GM23248 (cell line): ENCODE measurements around the gene ARHGEF38.

Source experiments
- EZH2 ChIP-seq: fragments of 200-600 bp; sonication (generic); IDR thresholded peaks from 2 replicates; pipeline ENCODE4 v1.6.1; 2018; ENCODE audit warnings: antibody characterized with exemption, mild to moderate bottlenecking; ENCODE audit not compliant: insufficient read depth, poor library complexity, severe bottlenecking
- EZH2phosphoT487 ChIP-seq: fragments of 200-600 bp; sonication (generic); IDR thresholded peaks from 2 replicates; pipeline ENCODE4 v1.6.1; 2018; ENCODE audit warnings: antibody characterized with exemption, moderate library complexity, mild to moderate bottlenecking, low read depth; ENCODE audit not compliant: insufficient read depth

DNA sequence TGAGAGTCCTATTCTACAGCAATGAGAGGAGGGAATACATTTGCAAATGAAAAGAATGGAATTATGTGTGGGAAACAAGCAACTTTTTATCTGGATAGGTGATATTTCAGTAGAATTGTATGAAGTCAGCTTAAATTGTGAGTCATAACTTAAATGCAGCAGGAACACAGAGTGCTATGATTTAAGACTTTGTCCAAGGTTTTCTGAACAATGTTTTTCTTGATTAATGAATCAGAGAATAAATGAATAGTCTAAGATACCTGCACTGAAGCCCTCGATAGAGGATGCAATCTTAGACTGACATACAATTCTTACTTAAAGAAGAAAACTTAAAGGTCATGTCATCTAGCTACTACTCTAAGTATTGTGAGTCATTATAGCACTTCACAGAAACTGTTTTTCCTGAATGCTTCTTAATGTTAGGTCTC, 8.0 kb downstream of the ARHGEF38 start:
- TF ChIP-seq EZH2phosphoT487 (no peak), EZH2 (no peak)
